ENCODE data around the gene RNF5.
"Not testable (repeated sequence)": the region's sequence is repeated elsewhere in the genome, so short reads cannot be mapped to it uniquely, and the experiment has no call there.

RNF5 gene

DNA sequence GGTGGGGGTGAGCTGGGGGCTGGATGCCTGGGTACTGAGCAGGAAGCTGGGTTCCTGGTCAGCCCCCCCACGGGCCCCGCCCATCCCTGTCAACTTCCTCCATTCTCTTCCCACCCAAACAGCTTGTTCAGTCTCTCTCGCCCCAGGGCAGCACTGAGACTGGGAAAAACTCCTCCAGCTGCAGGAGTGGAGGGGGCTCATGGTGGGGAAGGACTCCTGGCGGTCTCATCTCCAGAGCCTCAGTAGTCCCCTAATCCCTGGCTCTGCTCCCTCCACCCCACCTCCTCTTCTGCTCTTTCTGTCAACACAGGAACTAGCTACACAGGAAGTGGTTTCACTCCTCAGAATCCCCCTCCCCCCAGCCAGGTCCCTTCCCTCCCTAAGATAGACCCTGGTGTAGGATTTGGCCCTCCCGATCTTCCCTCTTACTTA is 14.4 kb downstream of the RNF5 start, which contains the start of gene GPSM3:
Gene GPSM3, minus strand, starts transcription at position 36 of the 432 bp plus-strand sequence. CDS start 130 bp downstream, outside the sequence.
- peak; percentile 79 for DNase-seq (ENCODE audit: low spot score)
- TF ChIP-seq, protein P1, sequence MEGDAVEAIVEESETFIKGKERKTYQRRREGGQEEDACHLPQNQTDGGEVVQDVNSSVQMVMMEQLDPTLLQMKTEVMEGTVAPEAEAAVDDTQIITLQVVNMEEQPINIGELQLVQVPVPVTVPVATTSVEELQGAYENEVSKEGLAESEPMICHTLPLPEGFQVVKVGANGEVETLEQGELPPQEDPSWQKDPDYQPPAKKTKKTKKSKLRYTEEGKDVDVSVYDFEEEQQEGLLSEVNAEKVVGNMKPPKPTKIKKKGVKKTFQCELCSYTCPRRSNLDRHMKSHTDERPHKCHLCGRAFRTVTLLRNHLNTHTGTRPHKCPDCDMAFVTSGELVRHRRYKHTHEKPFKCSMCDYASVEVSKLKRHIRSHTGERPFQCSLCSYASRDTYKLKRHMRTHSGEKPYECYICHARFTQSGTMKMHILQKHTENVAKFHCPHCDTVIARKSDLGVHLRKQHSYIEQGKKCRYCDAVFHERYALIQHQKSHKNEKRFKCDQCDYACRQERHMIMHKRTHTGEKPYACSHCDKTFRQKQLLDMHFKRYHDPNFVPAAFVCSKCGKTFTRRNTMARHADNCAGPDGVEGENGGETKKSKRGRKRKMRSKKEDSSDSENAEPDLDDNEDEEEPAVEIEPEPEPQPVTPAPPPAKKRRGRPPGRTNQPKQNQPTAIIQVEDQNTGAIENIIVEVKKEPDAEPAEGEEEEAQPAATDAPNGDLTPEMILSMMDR (IDR thresholded peaks at IDR 0.05) = no peak
- Histone ChIP-seq H3K4me3 (peak within 1 kb of the TSS; percentile 93), H3K27ac (peak within 1 kb of the TSS; percentile 35 to 98)

DNA sequence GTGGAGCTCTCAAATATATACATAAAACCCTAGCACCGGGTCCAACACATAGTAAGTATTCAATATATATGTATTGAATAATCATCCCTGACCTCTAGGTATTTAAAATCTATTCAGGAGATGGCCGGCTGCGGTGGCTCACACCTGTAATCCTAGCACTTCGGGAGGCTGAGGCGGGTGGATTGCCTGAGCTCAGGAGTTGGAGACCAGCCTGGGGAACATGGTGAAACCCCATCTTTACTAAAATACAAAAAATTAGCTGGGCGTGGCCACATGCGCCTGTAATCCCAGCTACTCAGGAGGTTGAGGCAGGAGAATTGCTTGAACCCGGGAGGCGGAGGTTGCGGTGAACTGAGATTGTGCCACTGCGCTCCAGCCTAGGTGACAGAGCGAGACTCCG is 14.9 kb downstream of the RNF5 start:
- Histone ChIP-seq H3K27ac (peak overlapping the region in 1 of 2 donors; percentile 98), H3K4me3 (peak overlapping the region; percentile 93)

DNA sequence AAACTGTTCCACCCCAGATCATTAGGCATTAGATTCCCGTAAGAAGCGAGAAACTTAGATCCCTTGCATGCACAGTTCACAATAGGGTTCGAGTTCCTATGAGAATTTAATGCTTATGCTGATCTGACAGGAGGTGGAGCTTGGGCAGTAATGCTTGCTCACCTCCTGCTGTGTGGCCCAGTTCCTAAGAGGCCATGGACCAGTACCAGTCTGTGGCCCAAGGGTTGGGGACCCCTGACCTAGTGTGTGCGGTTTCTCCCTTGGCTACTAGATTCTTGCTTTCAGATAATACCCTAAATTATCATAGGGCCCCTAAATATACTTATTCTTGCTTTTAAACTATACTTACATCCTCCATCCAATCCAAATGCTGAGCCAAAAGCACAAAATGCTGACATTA is 16.2 kb downstream of the RNF5 start:
- peak overlapping the region; percentile 91 to 93 for H3K27ac ChIP-seq
- no peak for DNase-seq (ENCODE audit: low spot score)
- H3K4me3 ChIP-seq = no peak overlapping the region
- TF ChIP-seq, protein P1 (IDR thresholded peaks at IDR 0.05) = no peak

More for the DNA sequence above, 14.9 kb downstream of the RNF5 start:
- not testable (repeated sequence) for DNase-seq (ENCODE audit: low spot score)

DNA sequence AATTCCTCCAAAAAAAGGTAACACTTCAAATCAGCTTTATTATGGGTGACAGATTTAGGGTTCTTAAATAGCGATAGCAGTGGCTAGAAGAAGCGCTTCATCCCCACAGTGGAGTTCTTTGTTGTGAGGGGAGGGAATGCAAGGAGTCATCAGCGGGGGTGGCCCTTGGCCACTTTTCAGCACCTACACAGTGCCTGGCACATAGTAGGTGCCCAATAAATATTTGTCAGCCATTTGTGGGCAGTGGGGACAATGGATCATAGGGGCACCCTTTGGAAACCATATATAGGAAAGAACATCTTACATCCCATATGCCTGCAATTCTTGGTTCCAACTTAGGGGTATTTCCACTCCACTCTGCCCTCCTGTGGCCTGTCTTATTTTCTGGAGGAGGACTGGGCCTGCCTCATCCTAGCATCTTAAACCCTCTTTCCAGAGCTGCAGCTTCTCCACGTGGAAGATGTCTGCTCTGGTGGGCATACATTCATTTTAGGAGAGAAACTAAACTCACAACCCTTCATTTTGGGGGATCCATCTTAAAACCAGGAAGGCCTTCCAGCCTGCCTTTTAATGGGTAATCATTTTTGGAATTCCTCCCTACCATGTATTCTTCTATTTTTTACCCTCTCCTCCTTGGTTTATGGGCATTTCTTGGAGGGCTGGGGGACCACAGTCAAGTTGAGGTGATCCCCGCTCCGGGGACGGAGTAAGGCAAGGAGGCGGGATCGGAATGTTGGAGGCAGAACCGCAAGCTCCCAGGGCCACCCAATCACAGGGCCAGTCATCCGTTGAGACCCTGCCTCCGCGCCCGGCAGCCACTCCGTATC is 16.8 kb downstream of the RNF5 start:
- H3K27ac ChIP-seq = peak overlapping the region; percentile 91 to 93
- peak overlapping the region; percentile 62 for H3K4me3 ChIP-seq
- TF ChIP-seq, protein P1 (IDR thresholded peaks at IDR 0.05) = peak; percentile 15
- DNase-seq (ENCODE audit: low spot score) = peak; percentile 77

DNA sequence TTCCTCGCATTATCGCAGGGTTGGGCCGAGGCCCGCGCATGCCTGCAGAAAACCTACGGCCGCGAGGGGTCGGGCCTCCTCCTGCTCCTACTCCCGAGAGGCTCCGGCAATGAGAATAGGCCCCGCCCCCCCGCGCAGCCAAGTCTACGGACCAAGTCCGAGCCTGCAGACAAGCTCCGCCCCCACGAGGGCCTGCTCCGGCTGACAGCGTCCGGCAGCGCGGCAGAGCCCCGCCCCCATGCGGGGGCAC is 17.4 kb downstream of the RNF5 start:
- TF ChIP-seq, protein P1 (IDR thresholded peaks at IDR 0.05) = no peak
- peak overlapping the region; percentile 75 for H3K4me3 ChIP-seq
- peak overlapping the region; percentile 98 to 99 for H3K27ac ChIP-seq
- peak; percentile 100 for DNase-seq (ENCODE audit: low spot score)

DNA sequence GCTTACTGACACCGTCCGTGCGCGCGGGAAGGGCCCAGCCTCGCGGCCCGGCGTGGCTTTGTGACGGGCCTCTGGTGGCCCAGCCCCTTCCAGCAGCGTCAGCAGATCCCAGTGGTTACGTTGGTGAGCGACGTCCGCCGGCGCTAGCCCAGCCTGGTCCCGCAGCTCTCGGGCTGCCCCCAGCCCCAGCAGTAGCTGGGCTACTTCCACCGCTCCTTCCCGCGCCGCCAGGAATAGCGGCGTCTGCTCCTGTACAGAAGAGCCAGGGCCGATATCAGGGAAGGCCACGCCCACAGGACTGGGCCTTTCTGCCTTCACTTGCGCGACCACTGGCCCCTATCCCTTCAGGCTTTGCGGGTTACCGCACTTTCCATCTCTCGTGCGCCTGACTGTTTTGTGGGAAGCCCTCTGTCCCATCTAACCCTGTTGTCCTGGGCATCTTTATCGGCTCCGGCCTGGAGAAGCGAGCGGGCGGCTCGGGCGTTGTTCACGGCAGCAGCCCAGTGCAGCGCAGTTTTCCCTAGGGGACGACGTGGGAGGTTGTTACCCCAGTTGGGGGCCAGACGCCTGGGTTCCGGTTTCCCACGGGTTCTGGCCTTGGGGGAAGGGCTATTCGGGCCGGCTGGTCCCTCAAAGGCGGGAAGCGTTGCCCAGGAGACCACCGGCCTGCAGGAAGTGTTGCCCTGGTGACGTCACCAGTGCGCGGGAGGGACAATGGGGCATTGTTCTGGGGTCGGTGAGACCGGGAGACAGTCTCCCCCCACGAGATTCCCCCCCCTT is 17.9 kb downstream of the RNF5 start:
- TF ChIP-seq, protein P1 (IDR thresholded peaks at IDR 0.05) = no peak
- Histone ChIP-seq H3K27ac (peak overlapping the region; percentile 98 to 99), H3K4me3 (peak overlapping the region; percentile 75)
- DNase-seq (ENCODE audit: low spot score) = peak; percentile 96
